Upper lobe of left lung (tissue), 4 donors: ENCODE measurements around the gene RPP30.

Source experiments
- CTCF ChIP-seq, 6 experiments: fragments of 450-650 bp in 4 of 6; fragments of 200-600 bp in 2 of 6; sonication (generic) in 2 of 6; IDR thresholded peaks; one replicate each; pipeline ENCODE4 v1.5.1; 2016 to 2019; ENCODE audit warnings: antibody characterized with exemption in 6 of 6
- EP300 ChIP-seq, 4 donors: sonication (generic); formaldehyde crosslinking; IDR thresholded peaks; one replicate each; pipeline ENCODE4 v1.5.1; 2017; ENCODE audit warnings: antibody characterized with exemption in 4 of 4, control low read depth in 2 of 4
- POLR2A ChIP-seq, 4 donors: fragments of 450-650 bp; IDR thresholded peaks; one replicate each; pipeline ENCODE4 v1.5.1; 2016 to 2017; ENCODE audit warnings: antibody characterized with exemption in 4 of 4, mild to moderate bottlenecking in 2 of 4

- no peak for TF ChIP-seq EP300 (IDR thresholded peaks at IDR 0.05)
- TF ChIP-seq CTCF (IDR thresholded peaks at IDR 0.05) = no peak
- no peak for TF ChIP-seq POLR2A (IDR thresholded peaks at IDR 0.05)
Observed at GRCh38 chr10:90865401-90865800, 6.4 kb upstream of the RPP30 start.
